ENCODE measurements around the gene ADGRV1. TPM values are rescaled to one million over a fixed set of nuclear protein-coding genes. Genes with fewer than 3 reads are reported as not detected.

ADGRV1 gene
- polyA plus RNA-seq, 1 donor from 2014 or later = 3.7 TPM

DNA sequence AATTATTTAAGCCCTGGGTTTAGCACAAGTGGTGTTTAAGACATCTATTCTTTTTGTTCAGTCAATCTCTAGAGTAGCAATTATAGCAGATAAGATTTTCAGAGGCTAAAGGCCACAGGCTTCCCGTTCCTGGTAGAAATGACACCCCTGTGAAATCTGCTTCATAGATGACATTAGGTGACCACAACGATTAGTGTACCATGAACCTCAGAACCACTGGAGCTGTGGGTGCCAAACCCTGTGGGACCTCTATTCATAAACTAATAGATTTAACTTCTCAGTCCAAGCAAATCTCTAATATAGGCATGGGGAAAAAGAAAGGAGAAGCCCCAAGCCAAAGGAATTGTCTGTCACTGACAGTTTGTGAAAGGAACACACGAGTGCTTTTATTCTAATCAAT is 617.1 kb downstream of the ADGRV1 start:
- H3K4me2 ChIP-seq (ENCODE audit: low read length) = no peak overlapping the region
- no peaks in the 10 kb centered on the region for H3K9me3 ChIP-seq (ENCODE audit: low read length)
- H3K9ac ChIP-seq (ENCODE audit: low read length) = no peak overlapping the region
- H3K9me2 ChIP-seq (ENCODE audit: insufficient read depth, low read length) = no peaks in the 10 kb centered on the region
- H3K36me3 ChIP-seq (ENCODE audit: insufficient read depth, low read length) = no peaks in the 10 kb centered on the region
- no peak overlapping the region for H2AFZ ChIP-seq (ENCODE audit: low read depth, low read length)
- no peaks in the 10 kb centered on the region for H3F3A ChIP-seq (ENCODE audit: insufficient read depth, low read length, poor library complexity, severe bottlenecking)
- no peaks in the 10 kb centered on the region for H4K20me1 ChIP-seq (ENCODE audit: insufficient read depth)
- TF ChIP-seq EP300 (conservative IDR thresholded peaks at IDR 0.05; ENCODE audit: poor library complexity, severe bottlenecking) (no peak), POLR2AphosphoS5 (IDR thresholded peaks at IDR 0.05) (no peak), MXI1 (conservative IDR thresholded peaks at IDR 0.05; ENCODE audit: poor library complexity, severe bottlenecking) (no peak), TAF1 (IDR thresholded peaks at IDR 0.05; ENCODE audit: low read depth) (no peak)
- TF ChIP-seq, protein P1, sequence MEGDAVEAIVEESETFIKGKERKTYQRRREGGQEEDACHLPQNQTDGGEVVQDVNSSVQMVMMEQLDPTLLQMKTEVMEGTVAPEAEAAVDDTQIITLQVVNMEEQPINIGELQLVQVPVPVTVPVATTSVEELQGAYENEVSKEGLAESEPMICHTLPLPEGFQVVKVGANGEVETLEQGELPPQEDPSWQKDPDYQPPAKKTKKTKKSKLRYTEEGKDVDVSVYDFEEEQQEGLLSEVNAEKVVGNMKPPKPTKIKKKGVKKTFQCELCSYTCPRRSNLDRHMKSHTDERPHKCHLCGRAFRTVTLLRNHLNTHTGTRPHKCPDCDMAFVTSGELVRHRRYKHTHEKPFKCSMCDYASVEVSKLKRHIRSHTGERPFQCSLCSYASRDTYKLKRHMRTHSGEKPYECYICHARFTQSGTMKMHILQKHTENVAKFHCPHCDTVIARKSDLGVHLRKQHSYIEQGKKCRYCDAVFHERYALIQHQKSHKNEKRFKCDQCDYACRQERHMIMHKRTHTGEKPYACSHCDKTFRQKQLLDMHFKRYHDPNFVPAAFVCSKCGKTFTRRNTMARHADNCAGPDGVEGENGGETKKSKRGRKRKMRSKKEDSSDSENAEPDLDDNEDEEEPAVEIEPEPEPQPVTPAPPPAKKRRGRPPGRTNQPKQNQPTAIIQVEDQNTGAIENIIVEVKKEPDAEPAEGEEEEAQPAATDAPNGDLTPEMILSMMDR (IDR thresholded peaks at IDR 0.05; ENCODE audit: poor library complexity, severe bottlenecking) = no peak
- H3K27ac ChIP-seq (ENCODE audit: low read length) = no peak overlapping the region
- no peak overlapping the region for H3K4me3 ChIP-seq (ENCODE audit: low read length)
- H3K27me3 ChIP-seq (ENCODE audit: insufficient read depth, low read depth, low read length) = no peaks in the 10 kb centered on the region
- H3K79me2 ChIP-seq (replicated peaks; ENCODE audit: insufficient read depth, low read length) = no peaks in the 10 kb centered on the region

DNA sequence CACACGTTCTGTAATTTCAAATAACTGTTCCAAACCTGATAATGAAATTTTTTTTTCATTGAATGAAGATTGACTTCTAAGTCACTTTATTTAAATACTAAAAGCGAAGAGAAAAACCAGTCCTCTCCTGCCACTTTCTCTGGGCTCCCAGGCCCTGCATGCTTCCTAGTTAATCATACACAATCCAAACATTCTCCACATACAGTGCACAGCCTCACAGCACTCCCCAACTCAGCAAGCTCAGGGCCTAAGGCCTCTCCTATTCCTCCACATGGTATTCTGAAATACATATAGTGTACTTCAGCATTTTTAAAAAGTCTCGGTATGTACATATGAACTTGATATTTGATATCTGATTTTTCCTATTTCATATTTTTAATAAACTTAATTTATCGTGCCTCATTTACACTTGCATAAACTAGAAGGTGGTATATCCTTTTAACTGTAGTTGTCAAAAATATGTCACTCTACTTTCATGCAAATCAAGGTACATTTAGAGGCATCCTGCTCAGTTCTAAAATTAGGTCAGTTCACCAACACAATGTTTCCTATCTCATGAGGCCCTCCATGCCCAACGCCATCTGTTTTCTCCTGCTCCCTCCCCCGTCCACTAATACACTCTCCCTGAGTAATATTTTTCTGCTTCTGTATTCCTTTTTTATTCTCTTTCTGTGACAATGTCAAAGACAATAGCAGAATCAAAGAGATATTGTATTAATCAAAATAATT is 617.9 kb downstream of the ADGRV1 start:
- H3K79me2 ChIP-seq (replicated peaks; ENCODE audit: insufficient read depth, low read length) = no peaks in the 10 kb centered on the region
- H3K9ac ChIP-seq (ENCODE audit: low read length) = no peak overlapping the region
- H3K9me2 ChIP-seq (ENCODE audit: insufficient read depth, low read length) = no peaks in the 10 kb centered on the region
- no peak overlapping the region for H3K4me2 ChIP-seq (ENCODE audit: low read length)
- no peak overlapping the region for H3K27ac ChIP-seq (ENCODE audit: low read length)
- H3F3A ChIP-seq (ENCODE audit: insufficient read depth, low read length, poor library complexity, severe bottlenecking) = no peaks in the 10 kb centered on the region
- TF ChIP-seq RAD21 (conservative IDR thresholded peaks at IDR 0.05) (no peak), SMC3 (conservative IDR thresholded peaks at IDR 0.05; ENCODE audit: poor library complexity) (no peak), POLR2AphosphoS5 (IDR thresholded peaks at IDR 0.05) (no peak), EZH2 (IDR thresholded peaks at IDR 0.05; ENCODE audit: borderline replicate concordance, insufficient read depth, low read length, poor library complexity, severe bottlenecking) (no peak), TAF1 (IDR thresholded peaks at IDR 0.05; ENCODE audit: low read depth) (no peak), MXI1 (conservative IDR thresholded peaks at IDR 0.05; ENCODE audit: poor library complexity, severe bottlenecking) (no peak), EP300 (conservative IDR thresholded peaks at IDR 0.05; ENCODE audit: poor library complexity, severe bottlenecking) (no peak)
- TF ChIP-seq, protein P1 (IDR thresholded peaks at IDR 0.05; ENCODE audit: poor library complexity, severe bottlenecking) = no peak
- TF ChIP-seq, protein P2, sequence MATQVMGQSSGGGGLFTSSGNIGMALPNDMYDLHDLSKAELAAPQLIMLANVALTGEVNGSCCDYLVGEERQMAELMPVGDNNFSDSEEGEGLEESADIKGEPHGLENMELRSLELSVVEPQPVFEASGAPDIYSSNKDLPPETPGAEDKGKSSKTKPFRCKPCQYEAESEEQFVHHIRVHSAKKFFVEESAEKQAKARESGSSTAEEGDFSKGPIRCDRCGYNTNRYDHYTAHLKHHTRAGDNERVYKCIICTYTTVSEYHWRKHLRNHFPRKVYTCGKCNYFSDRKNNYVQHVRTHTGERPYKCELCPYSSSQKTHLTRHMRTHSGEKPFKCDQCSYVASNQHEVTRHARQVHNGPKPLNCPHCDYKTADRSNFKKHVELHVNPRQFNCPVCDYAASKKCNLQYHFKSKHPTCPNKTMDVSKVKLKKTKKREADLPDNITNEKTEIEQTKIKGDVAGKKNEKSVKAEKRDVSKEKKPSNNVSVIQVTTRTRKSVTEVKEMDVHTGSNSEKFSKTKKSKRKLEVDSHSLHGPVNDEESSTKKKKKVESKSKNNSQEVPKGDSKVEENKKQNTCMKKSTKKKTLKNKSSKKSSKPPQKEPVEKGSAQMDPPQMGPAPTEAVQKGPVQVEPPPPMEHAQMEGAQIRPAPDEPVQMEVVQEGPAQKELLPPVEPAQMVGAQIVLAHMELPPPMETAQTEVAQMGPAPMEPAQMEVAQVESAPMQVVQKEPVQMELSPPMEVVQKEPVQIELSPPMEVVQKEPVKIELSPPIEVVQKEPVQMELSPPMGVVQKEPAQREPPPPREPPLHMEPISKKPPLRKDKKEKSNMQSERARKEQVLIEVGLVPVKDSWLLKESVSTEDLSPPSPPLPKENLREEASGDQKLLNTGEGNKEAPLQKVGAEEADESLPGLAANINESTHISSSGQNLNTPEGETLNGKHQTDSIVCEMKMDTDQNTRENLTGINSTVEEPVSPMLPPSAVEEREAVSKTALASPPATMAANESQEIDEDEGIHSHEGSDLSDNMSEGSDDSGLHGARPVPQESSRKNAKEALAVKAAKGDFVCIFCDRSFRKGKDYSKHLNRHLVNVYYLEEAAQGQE (IDR thresholded peaks at IDR 0.05; ENCODE audit: borderline replicate concordance) = no peak
- H2AFZ ChIP-seq (ENCODE audit: low read depth, low read length) = no peak overlapping the region
- H3K9me3 ChIP-seq (ENCODE audit: low read length) = no peaks in the 10 kb centered on the region
- H3K36me3 ChIP-seq (ENCODE audit: insufficient read depth, low read length) = no peaks in the 10 kb centered on the region
- H4K20me1 ChIP-seq (ENCODE audit: insufficient read depth) = no peaks in the 10 kb centered on the region
- no peak overlapping the region for H3K4me3 ChIP-seq (ENCODE audit: low read length)
- H3K27me3 ChIP-seq (ENCODE audit: insufficient read depth, low read depth, low read length) = no peaks in the 10 kb centered on the region

Measured in neural cell (in vitro differentiated cells).